ENCODE measurements around the gene ADAMTSL1. TPM values are rescaled to one million over a fixed set of nuclear protein-coding genes. Genes with fewer than 3 reads are reported as not detected.

ADAMTSL1 gene
- total RNA-seq, 1 experiment from 2014 or later, result 1.2 TPM

DNA sequence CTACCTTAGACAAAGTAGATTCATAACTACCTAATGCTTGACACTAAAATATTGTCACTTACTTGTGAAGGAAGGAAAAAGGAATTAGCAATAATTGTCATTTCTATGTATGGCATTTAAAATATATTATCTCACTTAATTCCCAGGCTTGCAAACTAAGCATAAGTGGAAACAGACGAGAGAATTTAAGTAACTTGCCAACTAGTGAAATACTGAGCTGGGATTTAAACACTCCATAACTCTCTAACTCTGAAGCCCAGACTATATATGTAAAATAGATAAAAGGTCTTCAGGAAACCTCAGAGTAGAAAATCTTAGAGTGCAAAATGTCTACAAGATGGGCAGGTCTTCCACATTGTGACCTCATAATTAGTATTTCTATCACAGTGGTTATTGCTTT is 301.3 kb downstream of the ADAMTSL1 start:
- Histone ChIP-seq H2BK15ac (ENCODE audit: low read depth, low read length) (no peak overlapping the region), H3K79me2 (ENCODE audit: insufficient read depth, low read length) (no peaks in the 10 kb centered on the region), H3K4me2 (ENCODE audit: insufficient read depth, insufficient read length, low read length) (no peak overlapping the region), H3K9ac (ENCODE audit: extremely low read depth, insufficient read length, low read length) (no peak overlapping the region), H3K9me3 (ENCODE audit: control insufficient read depth, low read depth, low read length) (no peaks in the 10 kb centered on the region), H4K20me1 (ENCODE audit: control insufficient read depth, insufficient read depth, insufficient read length) (no peaks in the 10 kb centered on the region), H3K4ac (ENCODE audit: low read depth, low read length) (no peak overlapping the region), H3K18ac (ENCODE audit: insufficient read length, low read depth, low read length) (no peak overlapping the region), H3K23ac (ENCODE audit: insufficient read length, low read depth, low read length) (no peak overlapping the region), H2AK5ac (ENCODE audit: insufficient read length, low read length) (no peak overlapping the region), H4K5ac (ENCODE audit: insufficient read length, low read depth, low read length) (no peak overlapping the region), H3K23me2 (ENCODE audit: insufficient read length, low read depth, low read length, poor library complexity, severe bottlenecking) (no peaks in the 10 kb centered on the region), H2BK120ac (ENCODE audit: low read depth, low read length, poor library complexity, severe bottlenecking) (no peak overlapping the region), H2BK20ac (ENCODE audit: low read depth, low read length, poor library complexity, severe bottlenecking) (no peak overlapping the region), H3K14ac (ENCODE audit: insufficient read depth, low read length) (no peak overlapping the region), H3T11ph (ENCODE audit: low read length) (no peak overlapping the region), H3K4me1 (ENCODE audit: insufficient read depth, low read length) (no peaks in the 10 kb centered on the region), H4K8ac (replicated peaks; ENCODE audit: insufficient read length, low read depth, low read length) (no peak overlapping the region), H2BK12ac (ENCODE audit: insufficient read length, low read depth, low read length) (no peak overlapping the region), H2BK5ac (ENCODE audit: insufficient read length, low read length) (no peak overlapping the region), H3K27ac (ENCODE audit: insufficient read length, low read depth, low read length) (no peak overlapping the region), H2AFZ (ENCODE audit: low read length) (no peak overlapping the region), H4K91ac (ENCODE audit: insufficient read length, low read depth, low read length) (no peak overlapping the region), H3K27me3 (ENCODE audit: insufficient read depth, low read length) (no peaks in the 10 kb centered on the region), H3K79me1 (ENCODE audit: insufficient read depth, low read depth, low read length, poor library complexity, severe bottlenecking) (no peaks in the 10 kb centered on the region), H3K56ac (ENCODE audit: insufficient read length, low read depth, low read length) (no peak overlapping the region)
- Mint-ChIP-seq H3K27ac (no peak overlapping the region), H3K4me3 (no peak overlapping the region), H3K4me1 (peaks cover 3 to 5% of the 10 kb centered on the region in 2 experiments; a peak in 3 of 4 replicates), H3K36me3 (ENCODE audit: insufficient read depth in 1 of 3, low read depth in 3 of 3) (0 out of 7 replicates have a peak, but pooled peaks cover 0 to 4% (median 0%) of the 10 kb centered on the region in 3 experiments), H3K27me3 (ENCODE audit: low read depth) (peaks cover 2% of the 10 kb centered on the region; the same call in 1 of the 2 replicates), H3K9me3 (no peaks in the 10 kb centered on the region)
- TF ChIP-seq, protein P1, sequence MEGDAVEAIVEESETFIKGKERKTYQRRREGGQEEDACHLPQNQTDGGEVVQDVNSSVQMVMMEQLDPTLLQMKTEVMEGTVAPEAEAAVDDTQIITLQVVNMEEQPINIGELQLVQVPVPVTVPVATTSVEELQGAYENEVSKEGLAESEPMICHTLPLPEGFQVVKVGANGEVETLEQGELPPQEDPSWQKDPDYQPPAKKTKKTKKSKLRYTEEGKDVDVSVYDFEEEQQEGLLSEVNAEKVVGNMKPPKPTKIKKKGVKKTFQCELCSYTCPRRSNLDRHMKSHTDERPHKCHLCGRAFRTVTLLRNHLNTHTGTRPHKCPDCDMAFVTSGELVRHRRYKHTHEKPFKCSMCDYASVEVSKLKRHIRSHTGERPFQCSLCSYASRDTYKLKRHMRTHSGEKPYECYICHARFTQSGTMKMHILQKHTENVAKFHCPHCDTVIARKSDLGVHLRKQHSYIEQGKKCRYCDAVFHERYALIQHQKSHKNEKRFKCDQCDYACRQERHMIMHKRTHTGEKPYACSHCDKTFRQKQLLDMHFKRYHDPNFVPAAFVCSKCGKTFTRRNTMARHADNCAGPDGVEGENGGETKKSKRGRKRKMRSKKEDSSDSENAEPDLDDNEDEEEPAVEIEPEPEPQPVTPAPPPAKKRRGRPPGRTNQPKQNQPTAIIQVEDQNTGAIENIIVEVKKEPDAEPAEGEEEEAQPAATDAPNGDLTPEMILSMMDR (conservative IDR thresholded peaks at IDR 0.05), result no peak
- no CpG with 5 or more reads among the region's 1 CpG for WGBS (ENCODE audit: extremely low coverage, insufficient read length, low lambda C conversion rate)
- no peak for DNase-seq

Measured in H9 (cell line).